T follicular helper cell (primary cell): ENCODE measurements around the gene PPM1J.
"Not testable (repeated sequence)": the region's sequence is repeated elsewhere in the genome, so short reads cannot be mapped to it uniquely, and the experiment has no call there.

Source experiments
- DNase-seq: peaks from one replicate; pipeline ENCODE4 v3.0.0-alpha.2; 2020; ENCODE audit warnings: low read depth

The PPM1J gene

GRCh38 chr1:112721966-112722524 is 6.9 kb upstream of the PPM1J start:
- DNase-seq = no peak

- DNase-seq = not testable (repeated sequence)
Measured at GRCh38 chr1:112721294-112721693, 6.2 kb upstream of the PPM1J start.

- DNase-seq = no peak
Measured at GRCh38 chr1:112720800-112721199, 5.7 kb upstream of the PPM1J start.

GRCh38 chr1:112719706-112720105 is 4.6 kb upstream of the PPM1J start:
- DNase-seq = no peak

- DNase-seq = peak; percentile 56
Measured at GRCh38 chr1:112718691-112719418, 3.7 kb upstream of the PPM1J start.

- DNase-seq = no peak
Measured at GRCh38 chr1:112717263-112717873, 2.2 kb upstream of the PPM1J start.

GRCh38 chr1:112716133-112716720 is 1.1 kb upstream of the PPM1J start:
- DNase-seq = peak; percentile 72

GRCh38 chr1:112714313-112715263 is 544 bp downstream of the PPM1J start:
- DNase-seq = no peak

GRCh38 chr1:112713466-112714312 is 1.4 kb downstream of the PPM1J start:
- no peak for DNase-seq

- no peak for DNase-seq
Measured at GRCh38 chr1:112712701-112713128, 2.4 kb downstream of the PPM1J start.

GRCh38 chr1:112712191-112712590 is 2.9 kb downstream of the PPM1J start:
- DNase-seq = no peak

GRCh38 chr1:112711670-112712069 is 3.5 kb downstream of the PPM1J start:
- no peak for DNase-seq

GRCh38 chr1:112711041-112711440 is 4.1 kb downstream of the PPM1J start:
- DNase-seq = no peak

GRCh38 chr1:112710586-112710985 is 4.5 kb downstream of the PPM1J start:
- DNase-seq = no peak

- no peak for DNase-seq
Measured at GRCh38 chr1:112710159-112710558, 5.0 kb downstream of the PPM1J start.

- DNase-seq = no peak
Measured at GRCh38 chr1:112708489-112708888, 6.6 kb downstream of the PPM1J start.

GRCh38 chr1:112708002-112708448 is 7.1 kb downstream of the PPM1J start:
- DNase-seq = no peak

GRCh38 chr1:112707221-112708001 is 7.7 kb downstream of the PPM1J start:
- peak; percentile 25 for DNase-seq

GRCh38 chr1:112706505-112707220 is 8.5 kb downstream of the PPM1J start, which contains the start of gene RHOC:
Gene RHOC, minus strand, starts transcription at chr1:112707127. Its CDS starts 3,328 bp downstream, at chr1:112703799.
- no peak for DNase-seq
